GM19043 (cell line): ENCODE data around the gene IGF2.

Experiments used
- ATAC-seq: cut with Tn5 transposase; IDR thresholded peaks from one replicate; pipeline ENCODE4 v1.9.1; 2021; ENCODE audit warnings: low read depth; ENCODE audit not compliant: unreplicated experiment

The IGF2 gene

GRCh38 chr11:2171591-2172003 is 32.4 kb upstream of the IGF2 start, which contains the start of gene TH:
Gene TH (minus strand): TSS chr11:2171815. CDS start chr11:2171786, 29 bp downstream.
- ATAC-seq: no peak

DNA sequence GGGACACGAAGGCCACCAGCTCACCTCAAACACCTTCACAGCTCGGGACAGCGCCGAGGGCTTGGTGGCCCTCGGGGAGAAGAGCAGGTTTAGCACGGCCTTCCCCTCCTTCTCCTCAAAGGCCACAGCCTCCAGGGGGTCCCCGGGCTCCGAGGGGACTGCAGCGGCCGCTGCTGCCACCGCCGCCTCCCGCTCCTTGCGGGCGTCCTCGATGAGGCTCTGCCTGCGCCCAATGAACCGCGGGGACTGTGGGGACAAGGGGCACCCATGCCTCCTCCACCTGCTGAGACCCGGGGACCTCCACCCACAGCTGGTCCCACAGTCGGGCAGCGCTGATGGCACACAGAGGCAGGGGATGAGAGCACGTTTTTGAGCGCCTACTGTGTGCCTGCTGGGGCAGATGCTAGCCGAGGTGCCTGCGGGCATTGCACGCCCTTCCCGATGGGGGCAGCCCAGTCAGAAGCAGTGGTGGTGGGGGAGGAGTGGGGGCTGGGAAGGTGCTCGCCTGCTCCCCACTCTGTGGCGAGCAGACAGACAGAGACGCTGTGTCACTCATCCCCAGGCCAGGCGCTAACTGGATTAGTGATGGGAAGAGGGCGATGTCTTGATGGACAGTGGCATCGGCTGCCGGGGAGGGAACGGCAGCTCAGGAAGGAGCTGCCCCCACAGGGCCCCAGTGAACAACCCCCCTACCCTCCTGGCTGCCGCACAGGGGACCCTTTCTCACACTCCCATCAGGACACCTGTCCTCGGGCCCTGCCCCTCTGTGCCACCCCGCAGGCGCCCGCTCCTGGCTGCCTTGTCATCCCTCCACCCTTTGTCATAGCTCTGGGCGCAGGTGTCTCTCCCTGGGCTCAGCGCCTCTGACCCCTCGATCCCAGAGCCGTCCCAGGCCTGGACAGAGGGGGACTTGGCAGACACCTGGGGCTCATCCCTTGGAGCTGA is 30.7 kb upstream of the IGF2 start:
- no peak for ATAC-seq

DNA sequence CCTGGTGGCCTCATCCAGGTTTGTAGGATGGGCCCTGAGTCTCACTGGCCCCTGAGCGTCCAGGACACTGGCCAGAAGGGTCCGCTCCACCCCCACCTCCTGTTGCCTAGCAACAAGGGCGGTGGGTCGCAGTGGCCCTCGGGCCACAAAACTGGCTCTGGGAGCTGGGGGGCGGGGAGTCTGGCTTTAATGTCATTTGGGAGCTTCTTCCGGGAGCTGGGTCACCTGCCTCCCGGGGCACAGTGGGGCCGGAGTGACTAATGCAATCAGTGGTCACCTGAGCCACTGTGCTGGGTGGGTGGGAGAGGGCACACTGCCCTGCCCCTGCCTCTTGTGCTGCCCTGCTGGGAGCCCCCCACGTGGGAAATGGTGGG is 29.8 kb upstream of the IGF2 start:
- no peak for ATAC-seq

- ATAC-seq: no peak
Observed at GRCh38 chr11:2168286-2169004, 29.3 kb upstream of the IGF2 start.

GRCh38 chr11:2167141-2168045 is 28.2 kb upstream of the IGF2 start:
- ATAC-seq: no peak

DNA sequence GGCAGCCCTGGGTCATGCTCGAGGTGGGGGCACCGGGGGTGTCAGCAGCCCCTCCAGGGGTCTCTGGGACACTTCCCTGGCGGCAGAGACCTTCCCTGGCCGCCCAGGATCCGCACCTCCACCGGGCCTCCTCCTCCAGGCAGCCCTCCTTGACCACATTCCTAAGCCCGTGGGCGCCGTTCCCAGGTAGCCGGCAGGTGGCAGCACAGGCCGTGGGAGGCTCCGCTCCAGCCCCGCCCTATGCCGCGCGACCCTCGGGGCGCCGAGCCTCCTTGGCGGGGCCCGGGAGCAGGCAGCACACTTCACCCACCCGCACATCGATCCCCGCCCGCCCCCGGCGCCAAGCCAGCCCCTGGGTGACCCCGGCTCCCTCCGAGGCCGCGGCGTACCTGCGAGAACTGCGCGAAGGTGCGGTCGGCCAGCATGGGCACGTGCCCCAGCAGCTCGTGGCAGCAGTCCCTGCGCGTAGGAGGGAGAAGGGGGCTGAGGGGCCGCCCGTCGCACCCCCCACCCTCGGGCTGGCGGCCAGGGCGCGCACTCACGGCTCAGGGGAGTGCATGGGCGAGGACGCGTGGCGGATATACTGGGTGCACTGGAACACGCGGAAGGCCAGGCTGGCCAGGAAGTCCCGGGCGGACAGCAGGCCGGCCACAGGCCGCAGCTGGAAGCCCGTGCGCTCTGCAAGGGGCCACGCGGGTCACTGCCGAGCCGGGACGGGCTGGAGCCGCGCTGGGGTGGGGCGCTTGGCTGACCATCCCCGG is 27.1 kb upstream of the IGF2 start:
- ATAC-seq: no peak

DNA sequence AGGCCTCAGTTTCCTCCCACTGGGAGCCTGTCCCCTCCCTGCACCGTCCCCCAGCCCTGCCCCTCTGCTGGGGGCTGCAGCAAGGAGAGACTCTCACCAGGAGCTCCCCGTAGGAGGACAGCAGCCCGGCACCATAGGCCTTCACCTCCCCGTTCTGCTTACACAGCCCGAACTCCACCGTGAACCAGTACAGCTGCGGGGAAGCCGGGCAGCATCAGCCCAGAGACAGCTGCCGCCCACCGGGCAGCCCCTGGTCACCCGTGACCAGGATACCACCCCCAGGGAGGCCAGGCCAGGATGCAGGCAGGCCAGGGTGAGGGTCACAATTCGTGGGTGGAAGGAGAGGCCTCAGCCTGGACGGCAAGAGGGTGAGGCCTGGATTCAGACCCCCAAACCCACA is 26.4 kb upstream of the IGF2 start:
- ATAC-seq: no peak

DNA sequence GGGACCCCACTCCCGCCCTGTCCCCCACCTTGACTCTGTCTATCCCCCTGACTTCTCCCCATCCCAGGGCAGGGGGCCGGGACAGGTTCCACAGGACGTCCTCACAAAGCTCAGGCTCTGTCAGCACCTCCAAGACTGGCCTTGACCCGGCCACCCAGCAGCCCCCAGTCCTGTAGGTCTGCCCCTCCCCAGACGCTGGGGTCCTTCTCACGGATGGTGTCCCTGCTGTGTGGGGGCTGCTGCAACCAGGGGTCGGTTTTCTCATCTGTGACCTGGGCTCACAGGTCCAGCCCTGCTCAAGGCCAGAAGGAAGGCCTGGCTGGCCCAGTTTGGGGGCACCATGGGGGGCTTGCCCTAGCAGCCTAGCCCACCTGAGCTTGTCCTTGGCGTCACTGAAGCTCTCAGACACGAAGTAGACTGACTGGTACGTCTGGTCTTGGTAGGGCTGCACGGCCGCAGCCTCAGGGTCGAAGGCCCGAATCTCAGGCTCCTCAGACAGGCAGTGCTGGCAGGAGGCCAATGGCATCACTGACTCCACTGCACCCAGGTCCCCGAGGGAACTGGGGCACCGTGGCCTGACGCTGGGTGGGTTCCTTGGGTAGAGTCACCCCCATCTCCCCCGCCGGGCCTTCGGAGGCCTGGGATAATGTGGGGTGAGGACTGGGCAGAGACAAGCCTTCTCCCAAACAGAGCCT is 25.8 kb upstream of the IGF2 start:
- ATAC-seq: no peak

DNA sequence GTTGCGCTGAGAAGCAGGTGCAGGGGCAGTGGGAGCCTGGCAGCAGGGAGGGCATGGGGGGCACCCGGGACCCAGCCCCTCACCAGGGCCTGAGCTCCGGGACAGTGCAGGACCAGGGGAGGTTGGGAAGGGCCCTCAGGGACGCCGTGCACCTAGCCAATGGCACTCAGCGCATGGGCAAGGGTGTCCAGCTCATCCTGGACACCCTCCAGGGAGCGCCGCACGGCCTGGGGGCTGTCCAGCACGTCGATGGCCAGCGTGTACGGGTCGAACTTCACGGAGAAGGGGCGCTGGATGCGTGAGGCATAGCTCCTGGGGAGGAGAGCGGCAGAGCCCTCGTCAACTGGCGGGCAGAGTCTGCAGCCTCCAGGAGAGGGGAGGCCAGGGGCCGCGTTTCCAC is 24.9 kb upstream of the IGF2 start:
- no peak for ATAC-seq

GRCh38 chr11:2163428-2163978 is 24.3 kb upstream of the IGF2 start:
- ATAC-seq: no peak

- no peak for ATAC-seq
Observed at GRCh38 chr11:2160736-2161259, 21.6 kb upstream of the IGF2 start, which contains the start of gene INS. Gene INS (minus strand): TSS chr11:2161209. CDS start chr11:2160971, 238 bp downstream.

DNA sequence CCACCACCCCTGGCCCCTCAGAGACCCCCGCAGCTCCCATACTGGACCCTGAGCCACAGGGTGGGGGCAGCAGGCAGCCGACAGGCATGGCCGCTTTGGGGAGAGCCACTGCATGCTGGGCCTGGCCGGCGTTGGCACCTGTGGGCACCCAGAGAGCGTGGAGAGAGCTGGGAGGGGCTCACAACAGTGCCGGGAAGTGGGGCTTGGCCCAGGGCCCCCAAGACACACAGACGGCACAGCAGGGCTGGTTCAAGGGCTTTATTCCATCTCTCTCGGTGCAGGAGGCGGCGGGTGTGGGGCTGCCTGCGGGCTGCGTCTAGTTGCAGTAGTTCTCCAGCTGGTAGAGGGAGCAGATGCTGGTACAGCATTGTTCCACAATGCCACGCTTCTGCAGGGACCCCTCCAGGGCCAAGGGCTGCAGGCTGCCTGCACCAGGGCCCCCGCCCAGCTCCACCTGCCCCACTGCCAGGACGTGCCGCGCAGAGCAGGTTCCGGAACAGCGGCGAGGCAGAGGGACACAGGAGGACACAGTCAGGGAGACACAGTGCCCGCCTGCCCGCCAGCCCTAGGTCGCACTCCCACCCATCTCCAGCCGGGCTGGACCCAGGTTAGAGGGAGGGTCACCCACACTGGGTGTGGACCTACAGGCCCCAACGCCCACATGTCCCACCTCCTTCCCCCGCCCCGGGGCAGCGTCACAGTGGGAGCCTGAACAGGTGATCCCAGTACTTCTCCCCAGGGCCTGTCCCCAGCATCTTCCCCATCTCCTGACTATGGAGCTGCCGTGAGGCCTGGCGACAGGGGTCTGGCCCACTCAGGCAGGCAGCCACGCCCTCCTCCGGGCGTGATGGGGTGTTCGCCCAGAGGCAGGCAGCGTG is 20.6 kb upstream of the IGF2 start:
- no peak for ATAC-seq

DNA sequence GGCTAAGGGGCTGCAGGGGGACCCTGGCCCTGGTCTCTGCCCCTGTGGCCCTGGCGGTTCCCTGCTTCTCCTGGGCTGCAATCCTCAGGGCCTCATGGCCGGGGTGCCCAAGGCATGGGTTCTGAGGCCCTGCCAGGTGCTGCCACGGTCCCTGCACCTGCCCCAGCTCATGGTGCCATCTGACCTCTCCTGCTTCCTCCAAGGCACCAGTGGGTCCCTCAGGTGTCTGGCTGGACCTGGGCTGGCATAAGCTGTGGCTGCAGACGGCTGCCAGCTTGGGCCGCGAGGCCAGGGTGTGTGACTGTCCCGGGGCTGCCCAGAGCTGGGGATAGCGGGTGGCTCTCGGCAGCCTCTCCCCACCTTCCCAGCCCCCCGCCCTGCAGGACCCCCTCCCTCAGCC is 19.8 kb upstream of the IGF2 start:
- no peak for ATAC-seq

DNA sequence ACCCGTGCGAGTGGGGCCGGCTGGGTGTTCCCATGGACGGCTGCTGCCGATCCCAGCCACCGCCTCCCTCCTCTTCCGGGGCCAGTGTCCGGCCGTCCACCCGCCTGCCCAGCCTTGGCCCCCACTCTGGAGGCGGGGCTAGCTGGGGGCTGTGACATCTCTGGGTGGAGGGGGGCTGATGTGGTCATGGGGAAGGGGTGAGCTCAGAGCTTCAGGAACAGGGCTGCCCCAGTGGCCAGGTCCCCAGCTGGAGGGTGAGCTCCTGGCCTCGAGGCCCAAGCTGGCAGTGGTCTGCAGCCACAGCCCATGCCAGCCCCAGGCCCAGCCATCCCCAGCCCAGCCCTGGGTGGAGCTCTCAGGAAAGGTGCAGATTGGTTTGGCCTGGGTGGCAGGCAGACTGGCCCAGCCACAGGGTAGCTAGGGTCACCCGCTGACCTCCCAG is 19.1 kb upstream of the IGF2 start:
- ATAC-seq: no peak

- ATAC-seq: no peak
Observed at GRCh38 chr11:2157294-2158040, 18.3 kb upstream of the IGF2 start.

- no peak for ATAC-seq
Observed at GRCh38 chr11:2156416-2157182, 17.4 kb upstream of the IGF2 start.
